Right lobe of liver (tissue), 6 donors: ENCODE results near the gene CORO2A. TPM values are rescaled to one million over a fixed set of nuclear protein-coding genes. Genes with fewer than 3 reads are reported as not detected.

Source experiments
- ATAC-seq, 4 donors: fragments of 200-7000 bp; cut with Tn5 transposase; one replicate each; pipeline ENCODE4 v1.9.1; 2020; ENCODE audit warnings: mild to moderate bottlenecking in 4 of 4, moderate library complexity in 4 of 4
- DNase-seq, 3 donors: peaks; one replicate each; pipeline ENCODE4 v3.0.0-alpha.2; 2020
- H3K27ac ChIP-seq, 3 donors: fragments of 200-600 bp; one replicate each; pipeline ENCODE4 v1.8.0; 2022
- H3K27me3 ChIP-seq, 2 donors: fragments of 200-600 bp; one replicate each; pipeline ENCODE4 v1.8.0; 2022
- H3K36me3 ChIP-seq, 4 donors: fragments of 200-600 bp; sonication (generic) in 1 of 4; one replicate each; pipeline versions ENCODE4 v1.5.1 to v1.8.0; 2017 to 2022; ENCODE audit warnings: control low read depth in 1 of 4
- H3K4me1 ChIP-seq, 4 donors: fragments of 200-600 bp; sonication (generic) in 1 of 4; one replicate each; pipeline versions ENCODE4 v1.5.1 to v1.8.0; 2017 to 2022; ENCODE audit warnings: control low read depth in 1 of 4
- H3K4me3 ChIP-seq, 3 donors: fragments of 200-600 bp; one replicate each; pipeline ENCODE4 v1.8.0; 2022
- H3K9me3 ChIP-seq, 4 donors: fragments of 200-600 bp; sonication (generic) in 1 of 4; one replicate each; pipeline versions ENCODE4 v1.5.1 to v1.8.0; 2017 to 2022; ENCODE audit warnings: control low read depth in 1 of 4
- CTCF ChIP-seq, 4 donors: fragments of 200-600 bp in 3 of 4; fragments of 450-650 bp in 1 of 4; IDR thresholded peaks; one replicate each; pipeline versions ENCODE4 v1.5.1 to v1.8.0; 2016 to 2022; ENCODE audit warnings: antibody characterized with exemption in 4 of 4, mild to moderate bottlenecking in 2 of 4
- POLR2A ChIP-seq: fragments of 450-650 bp; IDR thresholded peaks from one replicate; pipeline ENCODE4 v1.6.1; 2017; ENCODE audit warnings: antibody characterized with exemption, mild to moderate bottlenecking
- WGBS: methylation state at CpG from one replicate; pipeline ENCODE4 v1.1.6; 2018; ENCODE audit warnings: low coverage, low lambda C conversion rate; ENCODE audit not compliant: insufficient coverage; ENCODE audit errors: missing lambda C conversion rate; 5-methylcytosine and 5-hydroxymethylcytosine counted together
- intact Hi-C, 2 donors: fragments of 100-400 bp; cut with DNase I; formaldehyde crosslinking; loops; one replicate each; pipeline versions ENCODE4 v1.11.2 to v1.14.1; 2022
- long read RNA-seq: library from polyadenylated mRNA; unstranded; transcript quantifications from one replicate; pipeline ENCODE4 v2.0.0, GENCODE V29; 2019
- total RNA-seq, 6 experiments: library from RNA; depleted of rRNA in 2 of 6; stranded (reverse); fragments of >200 nt in 2 of 6; fragmentation: NEBNext Ultra II Directional in 3 of 6; extraction: Animal tissue kit (Norgen Biotek cat#: 25700) in 3 of 6; gene quantifications; one replicate each; pipeline versions ENCODE4 v1.1.0 to v1.2.4, GENCODE V29; 2016 to 2023
- donor health status: DM: no; HTN: yes; CAD: no.
- donor health status: DM: no; HTN: no; CAD: no.
- donor health status: DM: no; HTN: no; CAD: no.
- donor health status: DM: no; HTN: yes; CAD: no.
- donor health status: DM: no; HTN: yes; CAD: no.

Gene CORO2A
- 1 to 10 TPM in 5 of 6 experiments, under 1 TPM in 1; 0.67 to 6.2 (median 3.3) TPM for total RNA-seq
- long read RNA-seq, full-length matches to known transcripts, result 1 of 2 reads
- long read RNA-seq, partial matches to known transcripts, result 0 of 2 reads
- long read RNA-seq, other reads (novel, unspliced or antisense), result 1 of 2 reads

- Histone ChIP-seq H3K4me3 (peak within 1 kb of the TSS; percentile 74 to 76 (median 74)), H3K4me1 (peaks cover 0 to 16% (median 0%) of the 10 kb centered on the region in 4 donors), H3K9me3 (no peaks in the 10 kb centered on the region), H3K36me3 (no peaks in the 10 kb centered on the region), H3K27ac (peak within 1 kb of the TSS; percentile 43 to 65 (median 63)), H3K27me3 (no peaks in the 10 kb centered on the region)
- intact Hi-C loops, result loop anchor here in 1 of 2 donors (10.0 kb wide), 1 partner anchor 68 kb away; no protein-coding TSS in a partner anchor
- ATAC-seq (peak; percentile 87 to 95 (median 91)), DNase-seq (peak; percentile 88 to 90 (median 89))
- 2% methylated on average over 18 of the region's 95 CpGs for WGBS
- TF ChIP-seq CTCF (IDR thresholded peaks at IDR 0.05) (peak; percentile 27 to 49 (median 44)), POLR2A (peak; percentile 63)
Observed at GRCh38 chr9:98192503-98193335, at the start of gene CORO2A. Gene CORO2A (minus strand): TSS chr9:98192637. CDS start chr9:98157660, 34,977 bp downstream.

GRCh38 chr9:98241357-98242300, 49.2 kb upstream of the CORO2A start:
- TF ChIP-seq POLR2A, result no peak
- TF ChIP-seq CTCF (IDR thresholded peaks at IDR 0.05), result no peak
- H3K36me3 ChIP-seq, result peaks cover 0 to 3% (median under 1%) of the 10 kb centered on the region in 4 donors
- ATAC-seq (peak in 3 of 4 donors; percentile 28 to 50 (median 48)), DNase-seq (no peak)
- peaks cover 0 to 4% (median 0%) of the 10 kb centered on the region in 4 donors for H3K4me1 ChIP-seq
- intact Hi-C loops, result no loop called here
- WGBS, result 92% methylated on average over 7 of the region's 8 CpGs
- no peaks in the 10 kb centered on the region for H3K9me3 ChIP-seq
- no peak overlapping the region for H3K27ac ChIP-seq
- no peak overlapping the region for H3K4me3 ChIP-seq
- H3K27me3 ChIP-seq, result no peaks in the 10 kb centered on the region

GRCh38 chr9:98240475-98240874, 48.0 kb upstream of the CORO2A start:
- Histone ChIP-seq H3K4me1 (peaks cover 0 to 5% (median 0%) of the 10 kb centered on the region in 4 donors), H3K27ac (no peak overlapping the region), H3K4me3 (no peak overlapping the region), H3K27me3 (no peaks in the 10 kb centered on the region), H3K36me3 (peaks cover 0 to 4% (median 1%) of the 10 kb centered on the region in 4 donors), H3K9me3 (no peaks in the 10 kb centered on the region)
- TF ChIP-seq POLR2A (no peak), CTCF (IDR thresholded peaks at IDR 0.05) (no peak)
- WGBS, result 100% methylated on average over 1 of the region's 3 CpGs
- intact Hi-C loops, result no loop called here
- peak in 3 of 4 donors; percentile 16 to 38 (median 27) for ATAC-seq
- no peak for DNase-seq

GRCh38 chr9:98236901-98237487, 44.6 kb upstream of the CORO2A start:
- H3K36me3 ChIP-seq, result peaks cover 0 to 8% (median 2%) of the 10 kb centered on the region in 4 donors
- H3K27me3 ChIP-seq, result no peaks in the 10 kb centered on the region
- H3K9me3 ChIP-seq, result no peaks in the 10 kb centered on the region
- intact Hi-C loops, result no loop called here
- H3K27ac ChIP-seq, result peak overlapping the region in 1 of 3 donors; percentile 26
- no peak for DNase-seq
- 65% methylated on average over 8 of the region's 8 CpGs for whole genome bisulfite sequencing
- H3K4me1 ChIP-seq, result peaks cover 0 to 5% (median 2%) of the 10 kb centered on the region in 4 donors
- peak; percentile 35 to 72 (median 52) for ATAC-seq
- TF ChIP-seq CTCF (IDR thresholded peaks at IDR 0.05) (no peak), POLR2A (no peak)
- H3K4me3 ChIP-seq, result no peak overlapping the region
